Lower lobe of right lung (tissue), 2 donors: Measurements from ENCODE around the gene COA5. TPM values are rescaled to one million over a fixed set of nuclear protein-coding genes. Genes with fewer than 3 reads are reported as not detected.

Experiments used
- ATAC-seq, 2 donors: fragments of 200-7000 bp; cut with Tn5 transposase; one replicate each; pipeline ENCODE4 v1.9.1; 2020 to 2022; ENCODE audit warnings: mild to moderate bottlenecking in 2 of 2, moderate library complexity in 2 of 2
- DNase-seq: peaks from one replicate; pipeline ENCODE4 v3.0.0-alpha.2; 2020
- H3K27ac ChIP-seq: fragments of 200-600 bp; one replicate; pipeline ENCODE4 v1.8.0; 2022
- H3K27me3 ChIP-seq: fragments of 200-600 bp; one replicate; pipeline ENCODE4 v1.8.0; 2022; ENCODE audit warnings: low read depth
- H3K36me3 ChIP-seq: fragments of 200-600 bp; one replicate; pipeline ENCODE4 v1.8.0; 2022; ENCODE audit warnings: mild to moderate bottlenecking
- H3K4me1 ChIP-seq: fragments of 200-600 bp; one replicate; pipeline ENCODE4 v1.8.0; 2022
- H3K4me3 ChIP-seq: fragments of 200-600 bp; one replicate; pipeline ENCODE4 v1.8.0; 2022; ENCODE audit warnings: mild to moderate bottlenecking
- H3K9me3 ChIP-seq: fragments of 200-600 bp; one replicate; pipeline ENCODE4 v1.8.0; 2022
- intact Hi-C: fragments of 100-400 bp; cut with DNase I; formaldehyde crosslinking; loops from one replicate; pipeline ENCODE4 v1.11.0; 2022
- total RNA-seq: library from RNA; stranded (reverse); fragmentation: NEBNext Ultra II Directional; extraction: Animal tissue kit (Norgen Biotek cat#: 25700); gene quantifications from one replicate; pipeline ENCODE4 v1.2.1, GENCODE V29; 2021
- TF ChIP-seq, protein P1 (sequence below): fragments of 200-600 bp; IDR thresholded peaks from one replicate; pipeline ENCODE4 v1.8.0; 2022; ENCODE audit warnings: antibody characterized with exemption, mild to moderate bottlenecking
- donor health status: DM: no; HTN: yes; CAD: no; lungs with severe emphysema.

Gene COA5
- total RNA-seq, 1 donor from 2014 or later, result 31.2 TPM

DNA sequence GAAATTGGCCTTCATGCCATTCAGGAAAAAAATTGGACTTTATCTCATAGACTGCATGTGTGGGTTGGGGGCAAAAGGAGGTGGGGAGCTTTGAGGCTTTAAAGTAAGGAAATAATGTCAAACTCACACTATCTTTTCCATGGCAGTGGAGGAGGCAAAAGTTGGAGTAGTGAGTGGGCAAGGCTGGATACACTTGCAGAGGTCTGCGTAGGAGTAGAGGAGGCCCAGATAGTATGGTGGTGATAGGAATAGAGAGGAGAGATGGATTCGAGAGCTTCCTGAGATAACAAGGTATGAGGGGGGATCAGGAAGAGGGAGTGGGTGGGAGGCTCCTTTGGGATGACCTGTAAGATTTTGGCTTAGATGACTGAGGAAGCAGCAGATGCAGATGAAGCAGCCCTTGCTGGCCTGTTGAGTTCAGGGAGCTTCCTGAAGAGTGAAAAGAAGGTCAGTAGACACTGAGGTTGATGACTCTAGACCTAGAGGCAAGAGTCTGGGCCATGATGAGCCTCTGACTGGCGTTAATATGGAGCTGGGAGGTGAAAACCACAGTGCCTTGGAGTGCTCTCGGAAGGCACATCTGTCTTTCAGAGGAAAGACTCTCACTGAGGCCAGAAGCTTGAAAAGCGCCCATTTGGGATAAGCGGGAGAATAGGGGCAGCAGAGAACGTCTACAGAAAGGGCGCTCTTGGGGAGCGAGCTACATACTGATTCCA, 5.9 kb upstream of the COA5 start:
- H3K27me3 ChIP-seq, result no peaks in the 10 kb centered on the region
- H3K4me1 ChIP-seq, result peaks cover 31% of the 10 kb centered on the region
- TF ChIP-seq, protein P1, sequence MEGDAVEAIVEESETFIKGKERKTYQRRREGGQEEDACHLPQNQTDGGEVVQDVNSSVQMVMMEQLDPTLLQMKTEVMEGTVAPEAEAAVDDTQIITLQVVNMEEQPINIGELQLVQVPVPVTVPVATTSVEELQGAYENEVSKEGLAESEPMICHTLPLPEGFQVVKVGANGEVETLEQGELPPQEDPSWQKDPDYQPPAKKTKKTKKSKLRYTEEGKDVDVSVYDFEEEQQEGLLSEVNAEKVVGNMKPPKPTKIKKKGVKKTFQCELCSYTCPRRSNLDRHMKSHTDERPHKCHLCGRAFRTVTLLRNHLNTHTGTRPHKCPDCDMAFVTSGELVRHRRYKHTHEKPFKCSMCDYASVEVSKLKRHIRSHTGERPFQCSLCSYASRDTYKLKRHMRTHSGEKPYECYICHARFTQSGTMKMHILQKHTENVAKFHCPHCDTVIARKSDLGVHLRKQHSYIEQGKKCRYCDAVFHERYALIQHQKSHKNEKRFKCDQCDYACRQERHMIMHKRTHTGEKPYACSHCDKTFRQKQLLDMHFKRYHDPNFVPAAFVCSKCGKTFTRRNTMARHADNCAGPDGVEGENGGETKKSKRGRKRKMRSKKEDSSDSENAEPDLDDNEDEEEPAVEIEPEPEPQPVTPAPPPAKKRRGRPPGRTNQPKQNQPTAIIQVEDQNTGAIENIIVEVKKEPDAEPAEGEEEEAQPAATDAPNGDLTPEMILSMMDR, result no peak
- intact Hi-C loops, result no loop called here
- no peak overlapping the region for H3K27ac ChIP-seq
- DNase-seq, result no peak
- H3K9me3 ChIP-seq, result no peaks in the 10 kb centered on the region
- H3K36me3 ChIP-seq, result peaks cover 84% of the 10 kb centered on the region
- no peak overlapping the region for H3K4me3 ChIP-seq
- no peak for ATAC-seq

DNA sequence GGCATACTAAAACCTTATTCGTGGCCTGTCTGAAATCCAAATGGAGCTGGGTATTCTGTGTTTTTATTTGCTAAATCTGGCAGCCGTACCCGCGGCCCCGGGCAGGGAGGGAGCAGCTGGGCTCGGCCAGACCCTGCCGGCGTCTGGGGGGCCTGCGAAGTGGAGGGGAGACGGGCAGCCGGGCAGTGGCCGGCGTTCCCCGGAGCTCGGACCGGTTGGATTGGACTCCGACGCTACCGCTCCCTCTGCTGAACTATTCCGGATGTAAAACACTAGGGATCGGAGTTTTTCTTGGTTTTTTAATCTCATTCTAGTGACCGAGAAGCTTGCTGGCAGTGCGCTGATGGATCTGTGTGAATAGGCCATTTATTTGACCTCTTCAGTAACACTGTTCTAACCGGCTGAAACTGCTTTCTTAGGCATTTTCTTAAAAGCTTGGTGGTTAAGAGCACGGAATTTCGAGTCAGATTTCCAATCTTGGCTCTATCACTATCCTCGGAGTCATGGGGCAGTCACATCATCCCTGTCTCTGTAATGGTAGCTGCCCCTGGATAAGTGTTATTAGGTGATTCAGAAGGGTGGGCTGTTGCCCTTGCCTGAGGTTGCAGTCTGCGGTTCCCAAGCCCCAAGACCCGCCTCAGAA, 771 bp upstream of the COA5 start:
- H3K27ac ChIP-seq, result peak overlapping the region; percentile 99
- TF ChIP-seq, protein P1, result no peak
- peaks cover 54% of the 10 kb centered on the region for H3K4me1 ChIP-seq
- intact Hi-C loops, result no loop called here
- H3K36me3 ChIP-seq, result peaks cover 33% of the 10 kb centered on the region
- H3K27me3 ChIP-seq, result no peaks in the 10 kb centered on the region
- H3K9me3 ChIP-seq, result no peaks in the 10 kb centered on the region
- DNase-seq (no peak), ATAC-seq (peak; percentile 62 to 64)
- peak overlapping the region; percentile 99 for H3K4me3 ChIP-seq

DNA sequence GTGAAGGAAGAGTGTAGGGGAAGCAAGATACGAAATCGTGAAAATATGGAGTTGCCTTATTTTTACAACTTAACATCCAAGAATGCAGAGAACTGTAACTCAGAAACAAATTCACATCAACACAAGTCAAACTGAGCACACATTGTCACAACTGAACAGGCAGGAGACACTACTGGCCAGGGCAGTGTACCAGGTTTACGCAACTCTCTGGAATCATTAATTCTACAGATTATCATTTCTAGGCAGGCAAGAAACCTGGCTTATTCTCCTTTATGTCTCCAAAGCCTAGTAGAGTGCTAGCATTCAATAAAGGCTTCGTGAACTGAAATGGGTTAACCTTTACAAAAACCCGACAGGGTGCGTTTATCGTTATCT, 584 bp downstream of the COA5 start:
- TF ChIP-seq, protein P1, result no peak
- Histone ChIP-seq H3K36me3 (peaks cover 33% of the 10 kb centered on the region), H3K27me3 (no peaks in the 10 kb centered on the region), H3K4me3 (peak overlapping the region; percentile 99), H3K4me1 (peaks cover 52% of the 10 kb centered on the region), H3K27ac (peak overlapping the region; percentile 99), H3K9me3 (no peaks in the 10 kb centered on the region)
- intact Hi-C loops, result no loop called here
- DNase-seq (no peak), ATAC-seq (peak; percentile 5 to 13)

DNA sequence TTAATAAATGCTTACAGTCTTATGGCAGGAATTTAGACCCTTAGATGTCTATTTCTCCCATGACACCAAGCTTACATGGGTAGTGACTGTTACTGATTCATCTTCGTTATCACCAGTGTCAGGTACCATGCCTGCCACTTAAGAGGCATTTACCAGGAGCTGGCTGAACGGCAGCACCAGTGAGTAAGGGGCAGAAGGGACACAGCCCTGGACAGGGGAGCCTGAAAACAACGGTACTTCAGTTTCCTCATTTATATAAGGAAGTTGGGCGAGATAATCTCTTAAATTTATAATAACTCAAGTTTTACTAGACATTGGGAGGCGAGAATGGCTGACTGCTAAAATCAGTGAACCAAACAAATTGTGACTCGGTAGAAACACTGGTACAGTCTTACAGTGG, 1.2 kb downstream of the COA5 start:
- Histone ChIP-seq H3K27ac (peak overlapping the region; percentile 99), H3K4me1 (peaks cover 48% of the 10 kb centered on the region), H3K4me3 (peak overlapping the region; percentile 99), H3K9me3 (no peaks in the 10 kb centered on the region), H3K27me3 (no peaks in the 10 kb centered on the region), H3K36me3 (peaks cover 33% of the 10 kb centered on the region)
- ATAC-seq, result no peak
- no peak for DNase-seq
- intact Hi-C loops, result no loop called here
- TF ChIP-seq, protein P1, result no peak

DNA sequence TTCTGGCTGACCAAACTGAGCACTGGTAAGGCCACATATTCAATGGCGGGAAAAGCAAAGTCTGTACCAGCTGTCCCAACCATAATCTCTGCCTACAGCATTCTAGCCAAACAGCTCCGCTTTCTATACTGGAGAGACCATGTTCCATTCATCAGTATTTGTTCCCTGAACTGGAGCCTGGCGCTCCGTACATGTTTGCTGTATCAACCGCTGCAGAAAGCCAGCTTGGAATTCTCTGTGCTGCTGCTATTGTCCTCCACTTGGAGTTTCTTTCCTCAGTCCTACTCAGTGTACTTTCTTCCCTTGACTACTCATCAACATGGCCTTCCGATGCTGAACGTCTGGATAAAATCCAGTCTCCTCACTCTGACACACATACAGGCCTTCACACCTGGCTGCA, 1.9 kb downstream of the COA5 start:
- intact Hi-C loops, result no loop called here
- Histone ChIP-seq H3K27ac (no peak overlapping the region), H3K27me3 (no peaks in the 10 kb centered on the region)

More for the DNA sequence above, 1.9 kb downstream of the COA5 start:
- H3K36me3 ChIP-seq, result peaks cover 34% of the 10 kb centered on the region
- no peak for ATAC-seq
- no peak for DNase-seq
- TF ChIP-seq, protein P1, result no peak
- no peaks in the 10 kb centered on the region for H3K9me3 ChIP-seq
- H3K4me3 ChIP-seq, result no peak overlapping the region
- H3K4me1 ChIP-seq, result peaks cover 46% of the 10 kb centered on the region
